Thoracic aorta (tissue), 2 donors: Measurements from ENCODE around the gene CYP2R1. TPM values are rescaled to one million over a fixed set of nuclear protein-coding genes. Genes with fewer than 3 reads are reported as not detected.
"Not testable (repeated sequence)": the region's sequence is repeated elsewhere in the genome, so short reads cannot be mapped to it uniquely, and the experiment has no call there.

Experiments used
- ATAC-seq: fragments of 150-250 bp; one replicate; pipeline ENCODE4 v1.8.0; 2017; ENCODE audit warnings: low read depth; ENCODE audit not compliant: insufficient number of reproducible peaks, low FRiP score
- DNase-seq: peaks from one replicate; pipeline ENCODE4 v3.0.0-alpha.2; 2020; ENCODE audit warnings: low spot score
- H3K27ac ChIP-seq, 2 donors: fragments of 200-600 bp; sonication (generic); 1 replicate in 1 of 2; 2 replicates in 1 of 2; pipeline ENCODE4 v1.5.1; 2016; ENCODE audit warnings: mild to moderate bottlenecking in 2 of 2, moderate library complexity in 2 of 2
- H3K27me3 ChIP-seq: fragments of 200-600 bp; sonication (generic); replicated peaks from 2 replicates; pipeline ENCODE4 v1.6.0; 2016; ENCODE audit warnings: mild to moderate bottlenecking; ENCODE audit not compliant: insufficient read depth
- H3K36me3 ChIP-seq: fragments of 200-600 bp; sonication (generic); one replicate; pipeline ENCODE4 v1.5.1; 2016
- H3K4me1 ChIP-seq, 2 donors: fragments of 200-600 bp; sonication (generic); 1 replicate in 1 of 2; 2 replicates in 1 of 2; pipeline versions ENCODE4 v1.5.1 to v1.6.0; 2016; ENCODE audit warnings: low read depth in 2 of 2, mild to moderate bottlenecking in 1 of 2; ENCODE audit not compliant: control insufficient read depth in 1 of 2
- H3K4me3 ChIP-seq: fragments of 200-600 bp; sonication (generic); 2 replicates; pipeline ENCODE4 v1.5.1; 2016; ENCODE audit warnings: mild to moderate bottlenecking
- H3K9me3 ChIP-seq: fragments of 200-600 bp; sonication (generic); 2 replicates; pipeline ENCODE4 v1.5.1; 2016
- CTCF ChIP-seq: fragments of 200-600 bp; sonication (generic); IDR thresholded peaks from one replicate; pipeline ENCODE4 v1.5.1; 2019; ENCODE audit warnings: antibody characterized with exemption
- total RNA-seq, 2 donors: library from RNA; depleted of rRNA; stranded (reverse); fragments of >200 nt; gene quantifications; one replicate each; pipeline versions ENCODE4 v1.1.0 to v1.2.3, GENCODE V29; 2016

Gene CYP2R1
- total RNA-seq, 2 donors from 2014 or later = 12.6 to 22.4 TPM

- peaks cover 13 to 30% of the 10 kb centered on the region in 2 donors for H3K4me1 ChIP-seq
- H3K27ac ChIP-seq = peak overlapping the region in 1 of 2 donors; percentile 87
- no peaks in the 10 kb centered on the region for H3K27me3 ChIP-seq
- H3K9me3 ChIP-seq = no peaks in the 10 kb centered on the region
- no peak for DNase-seq
- ATAC-seq = no peak
- H3K4me3 ChIP-seq = peak overlapping the region; percentile 79
- H3K36me3 ChIP-seq = no peaks in the 10 kb centered on the region
- TF ChIP-seq CTCF = no peak
These were observed 546 bp upstream of the CYP2R1 start for GRCh38 chr11:14892577-14892976.

DNA sequence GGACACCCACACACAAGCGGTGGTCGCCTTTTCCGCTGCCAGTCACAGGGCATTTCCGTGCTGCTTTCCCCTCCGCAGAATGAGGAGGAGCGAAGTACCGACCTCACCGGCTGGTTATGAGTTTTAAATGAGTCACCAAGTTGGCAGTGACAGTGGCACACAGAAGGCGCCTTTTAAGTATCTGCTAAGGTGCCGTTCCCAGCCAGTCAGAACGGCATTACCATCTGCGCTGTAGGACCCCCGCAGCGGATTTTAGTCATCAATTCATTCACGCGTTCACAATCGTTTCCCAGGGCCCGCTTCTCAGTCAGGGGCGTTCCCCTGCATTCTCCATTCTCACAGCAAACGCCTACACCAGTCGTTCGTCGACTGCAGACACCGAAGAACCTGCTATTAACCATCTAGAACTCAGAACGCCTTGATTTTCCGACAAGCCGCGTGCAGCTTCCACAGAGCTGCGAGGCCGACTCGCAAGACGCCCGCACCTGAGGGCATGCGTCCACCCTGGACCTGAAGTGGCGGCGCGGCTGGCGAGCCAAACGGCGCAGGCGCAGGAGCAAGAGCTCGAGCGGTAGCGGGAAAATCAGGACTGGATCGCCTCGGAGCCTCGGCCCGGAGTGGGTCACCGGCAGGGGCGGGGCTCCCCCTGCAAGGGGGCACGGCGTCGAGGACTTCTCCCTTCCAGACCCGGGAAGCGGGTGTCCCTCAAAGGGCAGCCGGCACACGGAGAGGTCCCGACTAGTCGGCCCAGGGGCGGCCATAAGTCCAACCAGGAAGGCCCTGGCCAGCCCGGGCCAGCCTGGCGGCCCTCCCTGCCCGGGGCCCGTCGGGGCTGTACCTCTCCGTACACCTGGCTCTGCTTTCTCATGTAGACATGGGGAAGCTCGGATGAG lies 642 bp downstream of the CYP2R1 start:
- DNase-seq (peak; percentile 40), ATAC-seq (peak; percentile 68)
- peak overlapping the region; percentile 87 to 88 for H3K27ac ChIP-seq
- TF ChIP-seq CTCF = no peak
- H3K4me1 ChIP-seq = peaks cover 13 to 38% of the 10 kb centered on the region in 2 donors
- H3K4me3 ChIP-seq = peak overlapping the region; percentile 79
- no peaks in the 10 kb centered on the region for H3K9me3 ChIP-seq
- H3K27me3 ChIP-seq = no peaks in the 10 kb centered on the region
- H3K36me3 ChIP-seq = no peaks in the 10 kb centered on the region

GRCh38 chr11:14886513-14886912 lies 5.5 kb downstream of the CYP2R1 start:
- Histone ChIP-seq H3K36me3 (no peaks in the 10 kb centered on the region), H3K9me3 (no peaks in the 10 kb centered on the region), H3K4me3 (no peak overlapping the region), H3K4me1 (peaks cover 13 to 47% of the 10 kb centered on the region in 2 donors), H3K27me3 (no peaks in the 10 kb centered on the region), H3K27ac (no peak overlapping the region)
- no peak for TF ChIP-seq CTCF
- no peak for DNase-seq
- no peak for ATAC-seq

DNA sequence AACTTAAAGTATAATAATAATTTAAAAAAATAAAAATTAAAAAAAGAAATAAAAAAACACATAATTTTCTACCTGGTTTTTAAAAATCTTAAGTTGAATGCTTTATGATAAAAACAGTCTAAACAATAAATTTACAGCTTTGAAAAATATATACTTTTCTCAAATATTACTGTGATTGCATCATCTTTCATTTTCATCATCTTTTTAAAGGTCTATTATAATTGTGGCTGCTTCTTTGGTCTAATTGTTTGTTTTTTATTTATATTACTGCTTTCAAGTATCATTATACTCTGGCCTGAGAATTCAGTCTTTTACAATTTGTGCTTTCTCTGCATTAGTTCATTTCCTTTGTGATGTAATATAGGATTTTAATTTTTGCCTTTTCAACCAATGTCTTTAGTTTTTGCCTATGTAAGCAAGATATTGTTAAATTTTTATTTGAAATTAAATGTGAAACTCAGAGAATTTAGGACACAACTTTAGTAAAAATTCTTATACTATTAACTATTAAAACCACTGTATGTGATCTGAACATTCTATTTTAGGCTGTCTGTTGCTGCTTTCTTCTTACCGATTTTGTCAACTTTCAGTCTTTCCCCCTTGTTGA lies 7.3 kb downstream of the CYP2R1 start:
- Histone ChIP-seq H3K4me3 (no peak overlapping the region), H3K9me3 (no peaks in the 10 kb centered on the region), H3K27me3 (no peaks in the 10 kb centered on the region), H3K27ac (no peak overlapping the region), H3K4me1 (peaks cover 6 to 36% of the 10 kb centered on the region in 2 donors), H3K36me3 (peaks cover 3% of the 10 kb centered on the region)
- ATAC-seq = no peak
- no peak for DNase-seq
- TF ChIP-seq CTCF = no peak

- not testable (repeated sequence) for DNase-seq, ATAC-seq, H3K27me3 ChIP-seq
These were observed 8.3 kb downstream of the CYP2R1 start for GRCh38 chr11:14883683-14884082.

More at GRCh38 chr11:14883683-14884082, 8.3 kb downstream of the CYP2R1 start:
- H3K27ac ChIP-seq, H3K9me3 ChIP-seq, H3K36me3 ChIP-seq, H3K4me3 ChIP-seq: not testable (repeated sequence)
- H3K4me1 ChIP-seq = peaks cover 0 to 25% of the 10 kb centered on the region in 2 donors
